ENCODE measurements around the gene SHB.
"Not testable (repeated sequence)": the region's sequence is repeated elsewhere in the genome, so short reads cannot be mapped to it uniquely, and the experiment has no call there.

Gene SHB

DNA sequence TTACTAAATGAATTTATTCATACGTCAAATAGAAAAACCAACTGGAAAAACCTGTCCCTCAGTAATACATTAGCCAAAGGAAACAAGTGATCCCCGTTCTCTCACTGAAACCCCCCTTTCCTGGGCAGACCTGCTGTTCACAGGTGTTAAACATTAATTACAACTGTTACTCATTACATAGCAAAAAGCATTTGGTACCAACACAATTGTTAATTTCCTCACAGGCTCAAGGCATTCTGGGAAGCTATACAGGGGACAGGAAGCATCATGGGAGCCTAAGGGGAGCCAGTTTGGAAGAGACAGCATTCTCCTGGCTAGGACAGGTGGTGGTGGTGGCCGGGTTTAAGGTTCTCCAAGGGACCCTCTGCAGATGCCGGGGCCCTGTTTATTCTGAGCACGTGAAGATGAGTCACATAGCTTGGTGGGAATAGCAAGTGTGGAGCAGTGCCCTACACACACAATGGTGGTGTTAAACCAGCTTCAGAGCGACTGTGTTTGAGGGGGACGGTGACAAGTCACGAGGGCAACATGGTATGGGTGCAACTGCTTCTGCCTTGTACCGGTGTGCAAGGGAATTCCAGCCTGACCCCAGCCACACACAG, 102.5 kb downstream of the SHB start:
- FAIRE-seq, result no peak

DNA sequence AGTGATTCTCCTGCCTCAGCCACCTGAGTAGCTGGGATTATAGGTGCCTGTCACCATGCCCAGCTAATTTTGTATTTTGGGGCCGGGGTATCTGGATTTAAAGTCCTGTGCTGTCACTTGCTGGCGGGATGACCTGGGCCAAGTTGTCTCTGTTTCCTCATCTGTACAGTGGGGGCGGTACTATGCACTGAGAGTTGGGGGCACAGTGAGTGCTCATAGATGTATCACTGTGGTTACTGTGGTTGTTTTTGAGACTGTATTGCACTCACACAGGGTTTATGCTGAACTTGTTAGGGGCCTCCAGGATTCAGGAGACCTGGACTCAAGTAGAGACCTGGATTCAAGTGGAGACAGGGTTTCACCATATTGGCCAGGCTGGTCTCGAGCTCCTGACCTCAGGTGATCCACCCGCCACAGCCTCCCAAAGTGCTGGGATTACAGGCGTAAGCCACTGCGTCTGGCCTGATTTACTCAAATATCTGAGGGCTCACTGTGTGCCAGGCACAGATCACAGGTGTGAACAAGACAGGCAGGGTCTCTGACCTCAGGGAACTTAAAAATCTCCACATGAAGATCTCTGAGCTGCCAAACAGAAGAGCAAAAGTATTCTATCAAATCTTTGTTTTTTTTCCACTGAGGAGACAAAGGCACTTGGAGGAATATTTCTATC, 103.2 kb downstream of the SHB start:
- not testable (repeated sequence) for FAIRE-seq

DNA sequence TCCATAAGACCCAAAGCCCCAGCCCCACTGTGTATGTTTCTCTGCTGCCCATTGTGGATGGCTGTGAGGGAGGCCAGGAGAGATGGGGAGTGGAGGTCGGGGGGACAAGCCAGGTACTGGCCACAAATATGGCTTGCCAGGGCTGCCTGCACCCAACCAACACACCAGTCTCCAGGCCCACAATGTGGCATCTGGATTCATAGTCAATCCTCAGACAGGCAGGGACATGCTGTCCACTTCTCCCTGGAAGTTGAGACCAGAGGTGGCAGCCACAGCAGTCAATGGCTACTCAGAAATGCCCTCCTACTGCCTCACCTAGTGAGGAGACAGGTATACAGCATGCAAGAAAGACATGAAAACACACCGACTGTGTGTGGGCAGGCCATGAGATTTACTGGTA, 103.9 kb downstream of the SHB start:
- FAIRE-seq, result no peak

DNA sequence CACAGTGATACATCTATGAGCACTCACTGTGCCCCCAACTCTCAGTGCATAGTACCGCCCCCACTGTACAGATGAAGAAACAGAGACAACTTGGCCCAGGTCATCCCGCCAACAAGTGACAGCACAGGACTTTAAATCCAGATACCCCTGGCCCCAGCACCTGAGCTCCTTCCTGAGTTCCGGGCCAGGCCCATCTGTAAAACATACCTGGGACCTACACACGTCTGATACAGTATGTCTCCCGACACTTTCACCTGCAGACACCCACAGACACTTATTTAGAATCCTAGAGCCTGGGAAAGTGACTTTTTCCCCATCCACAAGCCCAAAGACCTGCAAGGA, 104.3 kb downstream of the SHB start:
- FAIRE-seq, result no peak

DNA sequence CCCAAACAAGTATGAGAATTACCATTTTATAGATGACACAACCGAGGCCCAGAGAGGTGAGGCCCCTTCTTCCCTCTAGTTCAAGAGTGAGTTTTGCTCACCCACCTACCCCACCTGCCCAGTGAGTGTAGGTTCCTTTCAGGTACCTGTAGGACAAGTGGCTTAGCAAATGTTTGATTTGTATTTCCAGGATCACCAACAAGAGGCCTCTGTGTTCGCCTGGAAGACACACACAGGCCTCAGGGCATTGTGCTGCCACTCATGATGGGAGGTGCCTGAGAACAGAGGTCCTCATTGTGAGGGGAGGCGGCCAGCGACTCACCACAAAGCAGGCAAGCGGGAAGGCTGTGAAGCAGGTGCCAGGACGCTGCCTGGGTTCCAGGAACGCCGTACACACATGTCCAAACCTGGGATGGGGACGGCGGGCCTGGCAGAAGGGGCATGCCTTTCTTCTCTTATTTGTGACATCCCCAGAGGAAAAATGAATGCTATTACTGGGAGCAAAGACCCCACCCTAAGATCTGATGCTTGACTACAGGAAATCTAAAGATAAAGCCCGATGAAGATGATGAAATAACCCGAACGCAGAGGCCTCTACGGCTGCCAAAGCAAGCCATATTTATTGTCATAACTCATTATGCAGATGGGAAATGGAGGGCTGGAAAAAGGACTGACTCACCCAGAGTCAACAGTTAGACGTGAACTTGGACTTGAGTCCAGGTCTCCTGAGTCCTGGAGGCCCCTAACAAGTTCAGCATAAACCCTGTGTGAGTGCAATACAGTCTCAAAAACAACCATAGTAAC, 104.9 kb downstream of the SHB start:
- FAIRE-seq, result no peak

DNA sequence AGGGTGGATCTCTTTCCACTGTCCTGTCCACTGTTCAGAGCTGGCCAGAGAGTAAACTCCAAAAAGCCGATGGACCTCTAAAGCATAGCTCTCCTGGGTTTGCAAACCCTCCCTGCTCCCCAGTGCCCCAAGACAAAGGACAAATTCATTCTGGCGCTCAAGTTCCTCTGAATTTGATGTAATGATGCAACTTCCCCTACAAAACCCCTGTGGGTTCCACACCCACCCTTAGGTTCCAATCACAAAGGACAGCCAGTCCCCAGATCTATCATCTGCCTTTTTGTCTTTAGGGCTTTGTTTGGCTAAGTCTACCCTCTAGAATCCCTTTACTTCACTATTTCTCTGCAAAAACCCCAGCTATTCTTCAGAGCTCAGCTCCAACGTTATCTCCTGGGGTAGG, 107.7 kb downstream of the SHB start:
- FAIRE-seq, result no peak

DNA sequence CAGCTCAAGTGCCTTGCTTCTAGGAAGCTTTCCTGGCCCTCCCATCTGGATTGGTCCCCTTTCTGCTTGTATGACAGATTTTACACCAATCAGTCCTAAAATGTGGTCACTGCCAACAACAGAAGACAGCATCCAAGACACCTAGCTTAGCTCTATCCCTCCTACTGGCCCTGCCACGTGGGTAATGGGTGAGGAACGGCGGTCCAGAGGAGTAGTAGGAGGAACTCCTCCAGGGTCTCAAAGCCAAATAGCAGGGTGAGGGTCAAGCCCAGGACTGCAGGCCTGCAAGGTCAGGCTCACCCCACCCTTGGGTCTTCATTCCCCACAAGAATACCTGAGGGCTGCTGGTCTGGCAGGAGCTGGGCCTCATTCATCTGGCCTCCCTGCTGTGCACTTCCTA, 108.4 kb downstream of the SHB start:
- no peak for FAIRE-seq

DNA sequence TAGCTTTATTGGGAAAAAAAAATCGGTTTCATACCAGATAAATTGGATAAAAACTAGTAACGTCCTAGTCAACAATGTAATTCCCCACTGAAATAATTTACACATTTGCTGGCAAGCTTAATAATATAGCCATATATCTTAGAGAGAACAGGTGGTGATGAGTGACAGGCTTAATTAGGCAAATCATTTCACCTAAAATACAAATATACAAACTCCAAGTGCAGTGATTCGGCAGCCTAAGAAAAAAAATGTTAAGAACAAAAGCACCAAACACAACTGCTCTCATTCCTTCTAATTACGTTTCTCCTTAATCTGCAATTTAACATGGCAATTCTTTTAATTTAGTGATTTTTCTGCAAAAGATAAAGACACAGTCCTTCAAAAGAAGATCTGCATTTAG, 109.1 kb downstream of the SHB start:
- no peak for FAIRE-seq

DNA sequence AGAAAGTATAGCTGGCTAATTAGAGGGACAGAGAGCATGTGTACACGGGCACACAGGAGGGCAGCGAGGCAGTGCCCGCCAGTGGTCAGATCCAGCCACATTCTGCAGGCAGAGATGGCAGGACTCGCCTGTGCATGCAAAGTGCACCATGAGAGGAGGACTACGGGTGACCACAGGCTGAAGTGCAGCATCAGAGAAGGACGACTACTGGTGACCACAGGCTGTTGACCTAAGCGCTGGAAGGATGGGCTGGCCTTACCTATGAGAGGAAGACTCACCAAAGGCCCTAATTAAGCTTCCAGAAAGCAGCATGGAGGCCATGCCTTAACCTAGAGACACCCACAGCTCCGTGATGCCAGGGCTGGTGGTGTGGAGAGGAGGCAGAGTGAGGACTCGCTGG, 110.9 kb downstream of the SHB start:
- FAIRE-seq, result no peak

DNA sequence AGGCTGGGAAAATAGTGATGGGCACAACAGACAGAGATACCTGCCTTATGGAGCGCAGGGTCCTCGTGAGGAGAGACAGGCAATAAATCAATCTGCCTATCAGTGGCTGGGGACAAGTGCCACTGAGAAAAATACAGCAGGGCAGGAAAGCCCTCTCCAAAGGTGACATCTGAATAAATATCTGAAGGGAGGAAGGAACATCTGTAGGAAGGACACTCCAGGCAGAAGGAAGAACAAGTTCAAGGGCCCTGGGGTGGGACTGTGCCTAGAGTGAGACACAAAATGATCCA, 111.4 kb downstream of the SHB start:
- no peak for FAIRE-seq

DNA sequence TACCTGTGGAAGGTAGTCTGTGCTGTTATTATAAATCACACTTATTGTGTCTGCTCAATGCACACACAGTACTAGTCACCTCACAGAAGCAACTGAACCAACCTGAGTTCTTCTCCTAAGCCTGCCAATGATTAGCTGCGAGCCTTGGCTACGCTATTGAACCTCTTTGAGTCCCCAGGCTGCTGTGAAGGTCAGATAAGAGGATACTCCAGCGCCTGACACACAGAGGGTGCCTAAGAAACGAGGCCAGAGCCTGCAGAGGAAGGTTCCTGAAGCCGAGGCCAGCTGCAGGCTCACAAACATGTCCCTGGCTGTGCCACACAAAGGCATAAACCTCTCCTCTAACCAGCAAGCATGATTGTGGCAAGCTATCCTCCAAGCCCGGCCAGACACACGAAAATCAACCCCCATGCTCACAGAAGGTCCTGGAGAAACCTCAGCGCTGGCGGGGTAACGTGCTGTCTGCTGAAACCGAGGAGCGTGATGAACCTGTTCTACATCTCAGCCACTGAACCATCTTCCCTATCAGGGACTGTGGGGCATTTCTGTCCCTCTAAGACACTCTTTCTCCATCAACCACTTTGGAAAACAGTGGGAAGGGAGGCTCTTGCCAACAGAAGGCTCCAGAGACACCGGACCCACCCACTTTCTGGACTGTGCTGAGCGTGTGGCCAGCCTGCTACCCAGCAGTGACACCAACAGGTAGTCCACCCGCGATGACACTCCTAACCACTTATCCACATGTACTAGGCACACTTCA, 111.9 kb downstream of the SHB start:
- no peak for FAIRE-seq

DNA sequence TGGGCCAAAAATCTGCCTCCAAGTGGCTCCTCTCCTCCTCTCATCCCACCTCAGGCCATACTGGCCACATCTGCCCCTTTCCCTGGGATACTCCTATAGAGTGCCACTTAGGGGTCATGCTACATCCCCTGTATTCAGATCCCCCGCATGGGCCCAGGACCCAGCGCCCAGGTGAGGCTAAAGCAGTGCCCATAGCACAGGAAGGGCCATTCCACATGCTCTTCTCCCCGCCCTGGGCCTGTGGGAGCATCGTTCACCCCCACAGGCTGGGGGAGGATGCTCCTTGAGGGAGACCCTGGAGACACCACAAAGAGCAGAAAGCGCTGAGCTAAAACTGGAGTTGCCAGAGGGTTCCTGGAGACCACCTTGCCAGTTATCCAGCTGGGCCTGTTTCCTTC, 112.6 kb downstream of the SHB start:
- FAIRE-seq, result no peak

DNA sequence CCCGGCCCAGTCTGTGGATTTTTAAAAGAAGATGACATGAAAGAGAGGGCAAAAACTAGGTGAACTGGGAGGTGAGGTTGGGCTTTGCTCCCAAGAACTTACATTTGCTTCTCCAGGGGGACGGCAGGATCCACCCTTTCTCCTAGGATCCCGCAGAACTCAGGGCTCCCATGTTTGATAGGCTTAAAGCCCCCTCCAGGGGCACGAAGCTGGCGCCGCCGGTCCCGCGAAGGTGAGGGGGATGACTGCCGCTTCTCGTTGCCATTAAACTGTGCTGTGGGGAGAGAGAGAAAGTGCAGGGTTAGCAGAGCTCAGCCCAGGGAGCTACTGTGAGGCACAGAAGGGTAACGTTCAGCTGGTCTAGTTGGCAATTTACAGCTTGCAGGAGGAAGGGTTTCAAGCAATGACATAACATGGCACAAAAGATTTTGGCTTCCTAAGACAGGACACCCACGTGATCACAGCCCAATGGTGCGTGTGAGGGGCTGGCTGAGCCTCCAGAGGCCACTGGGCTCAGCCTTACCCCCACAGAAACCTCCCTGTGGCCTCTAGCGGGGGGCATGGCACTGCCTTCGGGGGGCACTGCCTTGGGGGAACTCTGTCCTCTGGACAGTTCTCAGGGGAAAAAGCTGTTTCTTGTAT, 113.1 kb downstream of the SHB start:
- FAIRE-seq, result no peak

DNA sequence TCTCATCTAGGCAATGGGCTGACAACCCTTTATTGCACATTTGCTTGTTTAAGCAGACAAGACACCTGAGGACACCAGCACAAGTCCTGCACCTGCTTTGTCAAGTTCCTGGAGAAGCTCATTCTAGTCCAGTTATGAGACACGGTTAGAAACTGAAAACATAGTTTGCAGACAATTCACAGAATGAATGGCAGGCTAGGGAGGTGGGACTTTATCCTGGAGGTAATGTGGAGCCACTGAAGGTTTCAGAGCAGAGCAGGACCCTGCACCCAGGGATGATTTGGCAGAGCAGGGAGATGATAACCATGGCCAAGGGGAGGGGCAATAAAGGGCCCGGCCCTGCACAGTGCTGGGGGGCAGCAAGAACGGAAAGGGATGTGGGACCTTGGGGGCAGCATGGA, 114.4 kb downstream of the SHB start:
- FAIRE-seq, result no peak

DNA sequence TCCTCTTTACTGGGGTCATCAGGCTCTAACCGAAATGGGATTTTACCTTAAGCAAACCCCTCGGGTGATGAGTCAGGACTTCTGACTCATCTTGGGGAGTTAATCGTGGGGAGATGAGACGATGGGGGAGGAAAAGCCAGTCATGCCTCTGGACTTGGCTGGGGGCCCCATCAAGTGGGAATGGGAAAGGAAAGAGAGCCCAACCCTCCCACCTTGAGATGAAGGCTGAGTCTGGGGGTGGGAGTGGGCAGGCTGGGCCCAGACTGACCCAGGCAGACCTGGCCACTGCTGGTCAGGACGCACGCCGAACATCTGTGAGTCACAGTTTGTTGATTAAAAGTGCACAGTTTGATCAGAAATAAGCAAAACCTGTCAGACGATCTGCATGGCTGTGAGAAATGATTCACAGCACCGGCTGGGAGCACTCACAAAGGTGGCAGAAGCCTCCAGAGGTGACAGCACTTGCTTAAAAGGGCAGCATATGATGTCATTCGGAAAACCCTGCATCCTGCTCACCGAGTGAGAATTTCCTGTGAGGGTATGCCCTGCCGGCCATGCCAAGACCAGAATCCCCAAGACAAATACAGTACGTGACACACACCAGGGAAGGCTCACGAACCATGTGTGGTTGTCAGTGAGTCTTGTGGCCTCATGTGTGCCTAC, 115.1 kb downstream of the SHB start:
- no peak for FAIRE-seq

DNA sequence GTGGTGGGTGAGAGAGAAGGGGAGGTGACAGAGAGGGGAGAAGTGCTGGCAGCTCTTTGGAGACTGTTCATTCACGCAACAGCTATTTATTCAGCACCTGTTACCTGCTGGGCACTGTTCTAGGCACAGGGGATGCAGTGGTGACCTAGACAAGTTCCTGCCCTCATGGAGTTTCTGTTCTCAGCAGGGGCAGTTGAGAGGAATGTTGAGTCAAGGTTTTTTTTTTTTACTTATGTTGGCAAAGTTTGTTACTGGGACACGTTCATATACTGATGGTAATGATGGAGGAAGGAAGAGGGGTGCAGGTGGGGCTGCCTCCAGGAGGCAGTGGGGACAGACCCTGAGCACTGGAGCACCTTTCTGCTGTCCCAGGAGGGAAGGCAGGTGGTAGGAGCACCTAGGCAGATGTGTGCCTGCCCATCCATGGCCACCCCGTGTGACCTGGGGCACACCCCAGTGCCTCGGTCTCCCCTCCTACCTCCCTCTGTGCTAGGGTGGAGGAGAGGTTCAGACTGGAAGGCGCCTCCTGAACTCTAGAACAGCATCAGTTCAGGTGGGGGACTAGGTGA, 115.7 kb downstream of the SHB start:
- FAIRE-seq, result no peak

DNA sequence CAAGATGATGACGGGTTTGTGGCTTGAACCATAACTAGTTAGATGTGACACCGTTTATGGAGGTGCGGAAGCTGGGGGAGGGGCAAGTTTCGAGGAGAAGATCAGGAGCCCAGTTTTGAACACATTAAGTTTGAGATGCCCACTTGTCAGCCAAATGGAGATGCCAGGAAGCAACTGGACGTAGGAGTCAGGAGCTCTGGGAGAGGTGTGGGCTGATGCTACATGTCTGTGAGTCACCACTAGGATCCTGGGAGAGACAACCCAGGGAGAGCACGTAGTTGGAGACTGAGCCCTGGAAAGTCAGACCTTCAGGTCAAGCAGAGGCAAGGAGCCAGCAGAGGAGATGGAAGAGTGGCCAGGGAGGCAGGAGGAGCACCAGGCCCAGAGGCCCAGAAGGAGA, 116.3 kb downstream of the SHB start:
- no peak for FAIRE-seq

DNA sequence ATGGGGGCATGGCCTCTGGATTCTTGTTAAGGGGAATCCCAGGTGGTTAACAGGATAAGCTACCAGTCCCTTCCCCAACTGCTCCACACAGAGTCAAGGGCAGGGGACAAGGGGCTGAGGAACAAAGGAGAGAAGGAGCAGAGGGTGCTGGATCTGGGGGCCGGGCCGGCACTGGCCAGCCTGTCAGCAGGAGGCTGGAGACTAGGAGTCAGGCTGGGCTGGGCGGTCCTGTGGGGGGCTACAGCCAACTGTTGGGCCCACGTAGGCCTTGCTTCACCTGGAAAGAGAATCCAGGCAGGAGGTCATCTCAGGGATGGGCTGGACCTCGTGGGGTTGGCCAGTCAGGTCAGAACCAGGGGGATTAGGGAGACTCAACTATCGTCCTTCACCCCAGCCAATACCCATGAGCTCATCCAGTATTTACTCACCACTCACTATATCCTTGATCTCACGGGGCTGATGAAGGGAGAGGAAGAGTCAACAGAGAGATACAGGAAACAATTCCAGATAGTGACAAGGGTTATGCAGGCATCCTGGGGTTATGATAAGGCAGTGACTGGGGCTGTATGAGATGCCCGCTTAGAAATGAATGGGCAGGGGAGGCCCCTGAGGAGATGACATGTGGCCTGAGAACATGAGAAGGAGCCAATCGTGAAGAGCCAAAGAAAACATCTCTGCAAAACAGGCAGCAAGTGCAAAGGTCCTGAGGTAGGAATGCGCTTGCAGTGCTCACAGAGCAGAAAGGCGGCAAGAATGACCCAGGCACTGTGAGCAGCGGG, 117.2 kb downstream of the SHB start:
- FAIRE-seq, result no peak

DNA sequence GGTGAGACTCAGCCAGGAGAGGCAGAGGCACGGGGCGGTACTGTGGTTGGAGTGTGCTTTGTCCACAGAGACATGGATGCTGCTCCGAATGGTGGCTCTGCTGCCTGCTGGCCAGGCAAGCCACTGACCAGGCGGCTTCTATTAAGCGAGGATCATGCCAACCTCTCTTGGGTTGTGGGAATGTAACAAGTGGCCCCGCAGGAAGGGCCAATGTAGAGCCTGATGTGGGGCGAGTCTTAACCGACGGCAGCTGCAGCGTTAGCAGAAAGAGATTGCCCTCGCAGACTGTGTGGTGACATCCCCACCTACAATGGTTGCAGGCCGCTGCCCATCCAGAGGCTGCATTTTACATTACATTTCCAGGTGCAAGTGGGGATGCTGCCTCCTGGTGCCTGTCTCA, 118.5 kb downstream of the SHB start:
- no peak for FAIRE-seq

DNA sequence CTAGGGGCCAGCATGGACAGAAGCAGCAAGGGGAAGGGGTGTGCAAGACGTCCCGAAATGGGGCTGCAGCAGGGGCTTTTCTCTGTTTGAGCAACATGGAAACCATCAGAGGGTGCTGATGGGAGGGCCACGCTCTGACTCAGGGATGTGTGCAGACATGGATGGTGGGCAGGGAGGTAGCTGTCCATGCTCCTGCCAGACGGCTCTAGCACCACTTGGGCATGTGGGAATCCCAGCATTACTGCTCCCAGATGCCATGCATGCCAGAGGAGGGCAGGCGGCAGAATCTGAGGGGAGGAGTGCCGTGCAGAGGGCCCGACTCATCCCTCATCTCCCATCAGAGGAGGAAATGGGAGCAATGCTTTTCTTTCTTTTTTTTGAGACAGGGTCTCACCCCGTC, 119.5 kb downstream of the SHB start:
- no peak for FAIRE-seq

DNA sequence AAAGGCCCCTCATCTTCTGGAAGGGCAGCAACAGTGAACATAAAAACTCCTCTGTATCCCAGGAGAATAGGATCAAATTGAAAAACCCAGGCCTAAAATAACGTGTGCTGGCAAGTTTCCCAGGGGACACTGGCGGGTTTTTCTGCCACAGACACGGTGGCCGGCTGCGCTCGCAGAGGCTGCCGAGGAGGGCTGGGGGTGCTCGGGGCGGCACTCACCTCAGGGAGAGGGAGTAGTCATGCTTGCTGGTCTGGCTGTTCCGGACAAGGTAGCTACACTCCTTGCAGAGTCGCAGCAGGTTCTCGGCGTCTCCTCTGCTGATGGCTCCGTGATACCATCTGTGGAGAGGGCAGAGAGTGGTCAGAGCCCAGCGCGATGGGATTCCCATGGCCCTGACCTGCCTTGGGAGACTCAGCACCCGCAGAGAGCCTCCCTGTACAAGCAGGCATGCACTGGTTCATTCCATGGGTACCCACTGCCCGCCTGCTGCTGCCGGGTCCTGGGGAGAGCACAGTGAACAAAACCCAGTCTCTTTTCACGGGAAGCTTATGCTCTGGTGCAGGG, 120.5 kb downstream of the SHB start:
- FAIRE-seq, result no peak

All from G401.6 (cell line).